MM.1S (cell line): ENCODE data around the gene HEPACAM2.

Experiments used
- DNase-seq: peaks from one replicate; pipeline ENCODE4 v3.0.0-alpha.2; 2015
- H2AFZ ChIP-seq: fragments of 300-600 bp; sonication (generic); 2 replicates; pipeline ENCODE4 v1.6.0; 2016; ENCODE audit warnings: antibody characterized with exemption, low read length
- H3F3A ChIP-seq: fragments of 300-600 bp; sonication (generic); 2 replicates; pipeline ENCODE4 v1.6.1; 2016; ENCODE audit warnings: mild to moderate bottlenecking, antibody characterized with exemption, low read length, moderate library complexity, mixed read lengths; ENCODE audit not compliant: insufficient read depth
- H3K27ac ChIP-seq: fragments of 300-600 bp; sonication (generic); 2 replicates; pipeline ENCODE4 v1.5.1; 2016; ENCODE audit warnings: mild to moderate bottlenecking, low read length
- H3K27me3 ChIP-seq: fragments of 300-600 bp; sonication (generic); replicated peaks from 2 replicates; pipeline ENCODE4 v1.6.0; 2016; ENCODE audit warnings: low read length; ENCODE audit not compliant: insufficient read depth
- H3K36me3 ChIP-seq: fragments of 300-600 bp; sonication (generic); replicated peaks from 2 replicates; pipeline ENCODE4 v1.6.1; 2016; ENCODE audit warnings: mild to moderate bottlenecking, low read length, mixed read lengths; ENCODE audit not compliant: insufficient read depth
- H3K4me1 ChIP-seq: fragments of 300-600 bp; sonication (generic); 2 replicates; pipeline ENCODE4 v1.6.1; 2016; ENCODE audit warnings: low read length, mixed read lengths
- H3K4me2 ChIP-seq: fragments of 300-600 bp; sonication (generic); 2 replicates; pipeline ENCODE4 v1.6.0; 2016; ENCODE audit warnings: low read depth, low read length
- H3K4me3 ChIP-seq: fragments of 300-600 bp; sonication (generic); 2 replicates; pipeline ENCODE4 v1.5.1; 2016; ENCODE audit warnings: low read length, mixed read lengths
- H3K79me2 ChIP-seq: fragments of 300-600 bp; sonication (generic); 2 replicates; pipeline ENCODE4 v1.6.1; 2016; ENCODE audit warnings: mixed run types, low read length, mixed read lengths
- H3K9ac ChIP-seq: fragments of 300-600 bp; sonication (generic); 2 replicates; pipeline ENCODE4 v1.6.1; 2016; ENCODE audit warnings: low read length, mixed read lengths
- H3K9me2 ChIP-seq: fragments of 300-600 bp; sonication (generic); replicated peaks from 2 replicates; pipeline ENCODE4 v1.6.1; 2016; ENCODE audit warnings: mild to moderate bottlenecking, low read length, mixed read lengths; ENCODE audit not compliant: insufficient read depth
- H3K9me3 ChIP-seq: fragments of 300-600 bp; sonication (generic); replicated peaks from 2 replicates; pipeline ENCODE4 v1.6.1; 2016; ENCODE audit warnings: mild to moderate bottlenecking, low read length, mixed read lengths; ENCODE audit not compliant: insufficient read depth
- H4K20me1 ChIP-seq: fragments of 300-600 bp; sonication (generic); 2 replicates; pipeline ENCODE4 v1.6.1; 2016; ENCODE audit warnings: mild to moderate bottlenecking, low read length, moderate library complexity, mixed read lengths; ENCODE audit not compliant: insufficient read depth
- EZH2 ChIP-seq: fragments of 300-600 bp; sonication (generic); optimal IDR thresholded peaks from 2 replicates; pipeline ENCODE3; 2017; ENCODE audit warnings: low read depth, mild to moderate bottlenecking, antibody characterized with exemption, low read length, mixed read lengths
- EZH2phosphoT487 ChIP-seq: fragments of 300-600 bp; sonication (generic); IDR thresholded peaks from 2 replicates; pipeline ENCODE4 v1.6.1; 2018; ENCODE audit warnings: antibody characterized with exemption, low read length
- TF ChIP-seq, protein P1 (sequence below): fragments of 300-600 bp; sonication (generic); IDR thresholded peaks from 2 replicates; pipeline ENCODE4 v1.5.1; 2016; ENCODE audit warnings: antibody characterized with exemption, low read length, mixed read lengths

HEPACAM2 gene

DNA sequence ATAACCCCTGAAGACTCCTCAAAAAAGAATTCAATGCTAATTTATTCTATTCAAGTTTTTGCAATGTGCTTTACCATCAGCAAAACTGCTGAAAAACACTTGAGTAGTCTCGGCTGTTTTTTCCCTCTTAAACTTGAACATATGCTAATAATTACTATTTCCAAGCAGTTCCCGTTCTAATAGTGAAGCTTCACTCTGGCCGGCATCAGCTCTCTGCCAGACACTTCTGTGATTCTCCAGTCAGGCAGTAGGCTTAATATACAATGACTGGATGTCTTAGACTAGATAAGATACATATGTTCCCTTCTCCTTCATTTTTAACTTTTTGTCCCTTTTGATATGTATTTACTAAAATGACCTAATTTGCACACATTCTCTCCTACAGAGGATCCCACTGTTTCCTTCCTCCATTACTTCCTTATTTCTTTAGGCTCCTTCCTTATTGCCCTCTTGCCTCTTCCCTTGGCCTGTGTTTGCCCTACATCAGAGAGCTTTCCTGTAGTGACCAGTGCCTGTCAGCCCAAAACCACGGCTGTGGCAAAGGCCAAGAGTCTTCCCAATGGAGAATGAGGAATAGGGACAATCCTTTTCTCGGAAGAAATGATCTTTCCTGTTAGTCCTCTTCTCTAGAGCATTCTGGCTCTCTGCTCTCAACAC is 23.5 kb downstream of the HEPACAM2 start:
- no peaks in the 10 kb centered on the region for H3F3A ChIP-seq
- no peaks in the 10 kb centered on the region for H3K9me3 ChIP-seq
- no peak for DNase-seq
- H3K9ac ChIP-seq = no peak overlapping the region
- H3K4me1 ChIP-seq = no peaks in the 10 kb centered on the region
- H3K27ac ChIP-seq = no peak overlapping the region
- H3K27me3 ChIP-seq = no peaks in the 10 kb centered on the region
- H4K20me1 ChIP-seq = no peaks in the 10 kb centered on the region
- TF ChIP-seq EZH2 = no peak
- no peaks in the 10 kb centered on the region for H3K79me2 ChIP-seq
- H3K4me2 ChIP-seq = no peak overlapping the region
- H3K4me3 ChIP-seq = no peak overlapping the region
- no peaks in the 10 kb centered on the region for H3K9me2 ChIP-seq
- no peaks in the 10 kb centered on the region for H3K36me3 ChIP-seq
- no peak overlapping the region for H2AFZ ChIP-seq

DNA sequence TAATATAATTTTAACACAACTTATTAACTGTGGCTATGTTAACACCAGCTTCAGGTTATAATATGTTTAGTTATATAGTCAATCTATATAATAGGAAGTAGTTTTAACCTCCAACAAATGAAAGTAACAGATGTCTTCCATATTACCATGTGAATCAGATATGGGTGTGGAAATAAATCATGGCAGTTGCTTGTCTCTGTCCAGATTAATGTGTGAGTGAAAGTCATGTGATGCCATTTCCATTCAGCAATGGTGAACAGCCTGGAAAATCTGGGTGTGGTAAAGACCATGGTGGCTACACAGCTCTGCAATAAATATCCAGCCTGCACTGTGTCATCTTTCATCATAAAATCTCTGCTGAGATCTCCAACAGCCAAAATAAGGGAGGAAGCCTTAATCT is 27.8 kb downstream of the HEPACAM2 start:
- H3K4me3 ChIP-seq = no peak overlapping the region
- TF ChIP-seq EZH2 (no peak), EZH2phosphoT487 (no peak)
- TF ChIP-seq, protein P1, sequence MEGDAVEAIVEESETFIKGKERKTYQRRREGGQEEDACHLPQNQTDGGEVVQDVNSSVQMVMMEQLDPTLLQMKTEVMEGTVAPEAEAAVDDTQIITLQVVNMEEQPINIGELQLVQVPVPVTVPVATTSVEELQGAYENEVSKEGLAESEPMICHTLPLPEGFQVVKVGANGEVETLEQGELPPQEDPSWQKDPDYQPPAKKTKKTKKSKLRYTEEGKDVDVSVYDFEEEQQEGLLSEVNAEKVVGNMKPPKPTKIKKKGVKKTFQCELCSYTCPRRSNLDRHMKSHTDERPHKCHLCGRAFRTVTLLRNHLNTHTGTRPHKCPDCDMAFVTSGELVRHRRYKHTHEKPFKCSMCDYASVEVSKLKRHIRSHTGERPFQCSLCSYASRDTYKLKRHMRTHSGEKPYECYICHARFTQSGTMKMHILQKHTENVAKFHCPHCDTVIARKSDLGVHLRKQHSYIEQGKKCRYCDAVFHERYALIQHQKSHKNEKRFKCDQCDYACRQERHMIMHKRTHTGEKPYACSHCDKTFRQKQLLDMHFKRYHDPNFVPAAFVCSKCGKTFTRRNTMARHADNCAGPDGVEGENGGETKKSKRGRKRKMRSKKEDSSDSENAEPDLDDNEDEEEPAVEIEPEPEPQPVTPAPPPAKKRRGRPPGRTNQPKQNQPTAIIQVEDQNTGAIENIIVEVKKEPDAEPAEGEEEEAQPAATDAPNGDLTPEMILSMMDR = no peak
- no peaks in the 10 kb centered on the region for H3K9me2 ChIP-seq
- H3K79me2 ChIP-seq = no peaks in the 10 kb centered on the region
- H3F3A ChIP-seq = no peaks in the 10 kb centered on the region
- H3K27me3 ChIP-seq = no peaks in the 10 kb centered on the region
- no peaks in the 10 kb centered on the region for H4K20me1 ChIP-seq
- no peak overlapping the region for H3K9ac ChIP-seq
- H3K27ac ChIP-seq = no peak overlapping the region
- H2AFZ ChIP-seq = no peak overlapping the region
- H3K4me1 ChIP-seq = no peaks in the 10 kb centered on the region; the same call in 1 of the 2 replicates
- no peak for DNase-seq
- no peaks in the 10 kb centered on the region for H3K36me3 ChIP-seq
- H3K4me2 ChIP-seq = no peak overlapping the region
- no peaks in the 10 kb centered on the region for H3K9me3 ChIP-seq

DNA sequence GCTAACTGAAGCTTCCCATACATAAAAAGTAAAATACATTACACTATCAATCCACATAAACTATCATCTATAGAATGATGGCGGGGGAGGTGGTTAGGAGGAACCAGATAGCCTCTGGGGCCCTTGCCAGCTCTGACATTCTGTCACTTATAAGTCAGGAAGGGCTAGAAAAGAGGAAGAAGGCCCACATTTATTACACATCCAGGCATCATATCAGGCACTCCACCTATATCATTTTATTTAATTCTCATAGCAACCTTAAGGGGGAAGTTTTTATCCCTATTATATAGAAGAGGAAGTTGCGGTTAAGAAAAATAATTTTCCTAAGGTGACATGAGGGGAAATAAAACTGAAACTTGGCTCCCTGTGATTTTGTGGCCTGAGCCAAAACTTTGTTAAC is 29.9 kb downstream of the HEPACAM2 start:
- no peaks in the 10 kb centered on the region for H3F3A ChIP-seq
- H3K27me3 ChIP-seq = no peaks in the 10 kb centered on the region
- no peak overlapping the region for H2AFZ ChIP-seq
- no peak overlapping the region for H3K4me2 ChIP-seq
- no peaks in the 10 kb centered on the region for H3K36me3 ChIP-seq
- TF ChIP-seq, protein P1 = no peak
- TF ChIP-seq EZH2 = no peak
- TF ChIP-seq EZH2phosphoT487 = no peak
- H4K20me1 ChIP-seq = no peaks in the 10 kb centered on the region
- H3K27ac ChIP-seq = no peak overlapping the region
- H3K9ac ChIP-seq = no peak overlapping the region
- H3K4me3 ChIP-seq = no peak overlapping the region
- H3K79me2 ChIP-seq = no peaks in the 10 kb centered on the region
- no peaks in the 10 kb centered on the region for H3K9me2 ChIP-seq
- no peaks in the 10 kb centered on the region for H3K9me3 ChIP-seq
- no peaks in the 10 kb centered on the region; the same call in 1 of the 2 replicates for H3K4me1 ChIP-seq
- no peak for DNase-seq

DNA sequence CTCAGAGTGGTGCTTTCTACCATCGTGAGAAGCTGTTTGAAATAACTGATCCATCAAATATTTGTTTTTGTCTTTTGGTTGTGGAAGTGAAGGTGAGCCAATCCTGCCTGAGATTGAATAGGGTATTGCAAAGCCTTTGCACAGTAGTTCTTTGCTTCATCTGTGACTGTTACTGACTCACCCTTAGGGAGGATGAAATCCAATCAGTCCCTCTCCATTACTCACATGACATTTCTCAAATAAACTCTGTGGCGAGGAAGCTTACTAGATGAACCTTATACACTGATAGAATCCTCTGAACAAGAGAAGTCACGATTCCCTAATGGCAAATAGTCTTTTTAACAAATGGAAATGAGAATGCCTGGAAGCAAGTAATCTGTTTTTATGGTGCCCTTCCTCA is 31.9 kb downstream of the HEPACAM2 start:
- no peaks in the 10 kb centered on the region for H3K27me3 ChIP-seq
- no peak for DNase-seq
- no peak overlapping the region for H2AFZ ChIP-seq
- H3K4me3 ChIP-seq = no peak overlapping the region
- no peaks in the 10 kb centered on the region for H3K79me2 ChIP-seq
- no peak overlapping the region for H3K4me2 ChIP-seq
- TF ChIP-seq, protein P1 = no peak
- TF ChIP-seq EZH2phosphoT487 (no peak), EZH2 (no peak)
- H3F3A ChIP-seq = no peaks in the 10 kb centered on the region
- no peak overlapping the region for H3K9ac ChIP-seq
- H3K27ac ChIP-seq = no peak overlapping the region
- no peaks in the 10 kb centered on the region for H3K36me3 ChIP-seq
- no peaks in the 10 kb centered on the region for H4K20me1 ChIP-seq
- no peaks in the 10 kb centered on the region for H3K9me2 ChIP-seq
- H3K4me1 ChIP-seq = no peaks in the 10 kb centered on the region; the same call in 1 of the 2 replicates
- no peaks in the 10 kb centered on the region for H3K9me3 ChIP-seq
